ENCODE measurements around the gene RALB. TPM values are rescaled to one million over a fixed set of nuclear protein-coding genes. Genes with fewer than 3 reads are reported as not detected.

The RALB gene
- total RNA-seq = 41.7 TPM

- peak; percentile 98 for DNase-seq
Measured at GRCh38 chr2:120252225-120253020, at the start of gene RALB. RALB (plus strand) TSS chr2:120252852; CDS start chr2:120278665, 25,813 bp downstream.

- peak; percentile 1 for DNase-seq
Measured at GRCh38 chr2:120203251-120204021, 49.2 kb upstream of the RALB start.

GRCh38 chr2:120204022-120204405, 48.6 kb upstream of the RALB start:
- no peak for DNase-seq

GRCh38 chr2:120204417-120204816, 48.2 kb upstream of the RALB start:
- DNase-seq = no peak

- DNase-seq = no peak
Measured at GRCh38 chr2:120204945-120205670, 47.5 kb upstream of the RALB start.

GRCh38 chr2:120206022-120206581, 46.5 kb upstream of the RALB start:
- no peak for DNase-seq

- no peak for DNase-seq
Measured at GRCh38 chr2:120208381-120209353, 44.0 kb upstream of the RALB start.

GRCh38 chr2:120209427-120210269, 43.0 kb upstream of the RALB start:
- DNase-seq = no peak

GRCh38 chr2:120210270-120210693, 42.4 kb upstream of the RALB start:
- no peak for DNase-seq

GRCh38 chr2:120218181-120218580, 34.5 kb upstream of the RALB start:
- no peak for DNase-seq

- DNase-seq = no peak
Measured at GRCh38 chr2:120219291-120219690, 33.4 kb upstream of the RALB start.

GRCh38 chr2:120219766-120220165, 32.9 kb upstream of the RALB start:
- DNase-seq = no peak

GRCh38 chr2:120220756-120221155, 31.9 kb upstream of the RALB start:
- DNase-seq = no peak

- DNase-seq = no peak
Measured at GRCh38 chr2:120221616-120222015, 31.0 kb upstream of the RALB start.

GRCh38 chr2:120222186-120223033, 30.2 kb upstream of the RALB start:
- no peak for DNase-seq

- DNase-seq = peak; percentile 54
Measured at GRCh38 chr2:120223034-120223912, 29.4 kb upstream of the RALB start, which contains the start of gene TMEM185B. TMEM185B (minus strand) TSS chr2:120223400; CDS start chr2:120222976, 424 bp downstream.

- no peak for DNase-seq
Measured at GRCh38 chr2:120224256-120224655, 28.4 kb upstream of the RALB start.
